ENCODE data around the gene PATL2. TPM values are rescaled to one million over a fixed set of nuclear protein-coding genes. Genes with fewer than 3 reads are reported as not detected.
A peak's percentile ranks its signal among the peaks of the same experiment; 100 is the strongest.

Gene PATL2
- total RNA-seq, 1 donor from 2014 or later = 1.1 TPM

DNA sequence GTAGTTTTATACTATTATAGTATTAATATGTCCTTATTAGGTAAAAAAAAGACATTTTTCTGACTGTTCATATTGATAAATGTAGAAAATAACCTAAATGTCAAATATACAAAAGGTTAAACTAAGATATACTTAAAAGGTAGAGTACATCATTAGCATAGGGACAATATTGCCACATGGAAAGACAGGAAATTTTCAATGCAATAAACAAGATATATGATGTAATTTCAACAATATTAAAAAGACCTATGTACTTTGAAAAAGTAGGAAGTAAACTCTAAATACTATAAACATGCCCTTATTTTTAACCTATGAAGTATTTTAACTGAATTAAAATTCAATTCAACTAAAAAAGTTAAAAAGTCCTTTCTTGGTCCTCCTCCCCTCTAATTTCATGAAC is 49.5 kb downstream of the PATL2 start:
- Mint-ChIP-seq H3K27ac (no peak overlapping the region), H3K4me3 (peak overlapping the region; percentile 23), H3K27me3 (ENCODE audit: low read depth) (no peaks in the 10 kb centered on the region), H3K4me1 (peaks cover 16% of the 10 kb centered on the region), H3K9me3 (no peaks in the 10 kb centered on the region), H3K36me3 (peaks cover 7% of the 10 kb centered on the region)
- DNase-seq (ENCODE audit: low spot score in 2 of 2, unreplicated experiment in 2 of 2) = no peak
- TF ChIP-seq, protein P1, sequence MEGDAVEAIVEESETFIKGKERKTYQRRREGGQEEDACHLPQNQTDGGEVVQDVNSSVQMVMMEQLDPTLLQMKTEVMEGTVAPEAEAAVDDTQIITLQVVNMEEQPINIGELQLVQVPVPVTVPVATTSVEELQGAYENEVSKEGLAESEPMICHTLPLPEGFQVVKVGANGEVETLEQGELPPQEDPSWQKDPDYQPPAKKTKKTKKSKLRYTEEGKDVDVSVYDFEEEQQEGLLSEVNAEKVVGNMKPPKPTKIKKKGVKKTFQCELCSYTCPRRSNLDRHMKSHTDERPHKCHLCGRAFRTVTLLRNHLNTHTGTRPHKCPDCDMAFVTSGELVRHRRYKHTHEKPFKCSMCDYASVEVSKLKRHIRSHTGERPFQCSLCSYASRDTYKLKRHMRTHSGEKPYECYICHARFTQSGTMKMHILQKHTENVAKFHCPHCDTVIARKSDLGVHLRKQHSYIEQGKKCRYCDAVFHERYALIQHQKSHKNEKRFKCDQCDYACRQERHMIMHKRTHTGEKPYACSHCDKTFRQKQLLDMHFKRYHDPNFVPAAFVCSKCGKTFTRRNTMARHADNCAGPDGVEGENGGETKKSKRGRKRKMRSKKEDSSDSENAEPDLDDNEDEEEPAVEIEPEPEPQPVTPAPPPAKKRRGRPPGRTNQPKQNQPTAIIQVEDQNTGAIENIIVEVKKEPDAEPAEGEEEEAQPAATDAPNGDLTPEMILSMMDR (IDR thresholded peaks at IDR 0.05; ENCODE audit: unreplicated experiment) = no peak

DNA sequence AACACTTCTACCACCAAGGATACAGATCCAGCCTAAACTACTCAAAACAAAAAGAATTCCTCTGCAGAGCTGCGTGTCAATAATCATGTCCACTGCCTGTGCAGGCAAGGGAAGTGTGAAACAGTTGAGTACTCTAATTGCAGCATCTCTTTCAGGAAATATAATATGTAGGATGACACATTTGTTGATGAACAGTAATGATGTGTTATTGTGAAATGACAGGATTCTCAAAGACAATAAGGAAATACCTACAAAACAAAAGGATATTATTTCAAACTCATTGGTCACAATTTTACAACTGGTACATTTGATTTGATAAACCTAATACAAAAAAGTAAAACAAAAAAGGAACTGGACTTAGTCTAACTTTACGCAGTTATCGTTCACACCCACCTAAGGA is 52.1 kb downstream of the PATL2 start:
- TF ChIP-seq, protein P1 (IDR thresholded peaks at IDR 0.05; ENCODE audit: unreplicated experiment) = no peak
- no peak overlapping the region for H3K4me3 Mint-ChIP-seq
- no peaks in the 10 kb centered on the region for H3K9me3 Mint-ChIP-seq
- peaks cover 18% of the 10 kb centered on the region for H3K36me3 Mint-ChIP-seq
- H3K27ac Mint-ChIP-seq = no peak overlapping the region
- DNase-seq (ENCODE audit: low spot score in 2 of 2, unreplicated experiment in 2 of 2) = no peak
- H3K4me1 Mint-ChIP-seq = peaks cover 16% of the 10 kb centered on the region
- H3K27me3 Mint-ChIP-seq (ENCODE audit: low read depth) = no peaks in the 10 kb centered on the region

DNA sequence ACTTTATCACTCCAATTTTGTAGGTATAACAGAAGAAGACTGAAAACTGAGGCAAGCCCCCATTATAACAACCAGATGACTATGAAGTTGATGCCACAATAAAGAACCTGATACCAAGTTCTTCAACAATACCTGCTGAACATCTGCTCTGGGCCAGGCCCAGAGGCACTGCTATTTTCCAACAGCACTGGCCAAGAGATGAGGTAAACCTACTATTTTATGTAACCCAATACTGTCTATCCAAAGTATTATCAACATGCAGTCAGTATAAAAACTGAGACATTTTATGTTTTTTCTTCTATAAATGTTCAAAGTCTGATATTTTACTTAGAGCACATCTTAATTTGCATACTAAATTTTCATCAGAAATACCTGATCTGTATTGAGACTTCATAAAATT is 53.7 kb downstream of the PATL2 start:
- H3K4me1 Mint-ChIP-seq = peaks cover 8% of the 10 kb centered on the region
- DNase-seq (ENCODE audit: low spot score in 2 of 2, unreplicated experiment in 2 of 2) = no peak
- TF ChIP-seq, protein P1 (IDR thresholded peaks at IDR 0.05; ENCODE audit: unreplicated experiment) = no peak
- H3K27me3 Mint-ChIP-seq (ENCODE audit: low read depth) = no peaks in the 10 kb centered on the region
- H3K4me3 Mint-ChIP-seq = no peak overlapping the region
- H3K36me3 Mint-ChIP-seq = peaks cover 26% of the 10 kb centered on the region
- no peak overlapping the region for H3K27ac Mint-ChIP-seq
- no peaks in the 10 kb centered on the region for H3K9me3 Mint-ChIP-seq

DNA sequence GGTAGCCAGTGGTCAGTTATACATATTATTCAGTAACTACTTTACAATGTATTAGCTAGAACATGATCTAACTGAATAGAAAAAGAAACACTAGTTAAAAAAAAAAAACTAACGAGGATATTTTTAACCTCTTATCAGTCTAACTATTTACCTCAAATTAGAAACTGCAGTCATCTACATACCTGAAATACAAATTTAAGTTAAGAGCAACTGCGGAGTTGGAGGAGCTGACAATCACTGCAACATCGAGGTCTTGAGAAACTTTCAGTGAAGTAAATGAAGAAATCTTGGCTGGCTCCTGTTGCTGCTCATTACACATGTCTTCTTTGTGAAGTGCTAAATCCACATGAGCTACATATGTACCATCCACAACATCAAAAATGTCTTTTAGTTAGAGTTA is 54.2 kb downstream of the PATL2 start:
- H3K4me1 Mint-ChIP-seq = peaks cover 7% of the 10 kb centered on the region
- no peaks in the 10 kb centered on the region for H3K27me3 Mint-ChIP-seq (ENCODE audit: low read depth)
- TF ChIP-seq, protein P1 (IDR thresholded peaks at IDR 0.05; ENCODE audit: unreplicated experiment) = no peak
- no peaks in the 10 kb centered on the region for H3K9me3 Mint-ChIP-seq
- H3K36me3 Mint-ChIP-seq = peaks cover 28% of the 10 kb centered on the region
- no peak overlapping the region for H3K27ac Mint-ChIP-seq
- DNase-seq (ENCODE audit: low spot score in 2 of 2, unreplicated experiment in 2 of 2) = no peak
- H3K4me3 Mint-ChIP-seq = no peak overlapping the region

DNA sequence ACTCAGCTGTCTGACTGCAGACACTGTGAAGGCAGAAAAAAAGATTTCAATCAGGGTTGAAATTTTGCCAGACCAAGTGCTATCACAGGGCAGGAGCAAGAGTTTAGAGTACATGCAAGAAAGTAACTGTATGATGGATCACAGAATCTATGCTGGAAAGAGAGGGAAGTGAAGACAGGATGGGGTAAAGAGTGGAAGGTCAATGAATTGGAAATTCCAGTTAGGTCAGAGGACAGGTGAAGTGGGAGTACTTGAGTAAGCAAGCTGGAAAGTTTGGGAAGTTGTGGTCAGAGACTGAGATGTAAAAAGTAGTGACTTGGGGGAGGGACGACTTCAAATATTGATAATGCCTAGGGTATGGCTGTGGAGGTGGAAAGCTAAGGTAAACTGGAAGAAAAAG is 54.8 kb downstream of the PATL2 start:
- DNase-seq (ENCODE audit: low spot score in 2 of 2, unreplicated experiment in 2 of 2) = no peak
- Mint-ChIP-seq H3K4me3 (no peak overlapping the region), H3K27ac (no peak overlapping the region), H3K9me3 (no peaks in the 10 kb centered on the region), H3K4me1 (peaks cover 3% of the 10 kb centered on the region), H3K27me3 (ENCODE audit: low read depth) (no peaks in the 10 kb centered on the region), H3K36me3 (peaks cover 33% of the 10 kb centered on the region)
- TF ChIP-seq, protein P1 (IDR thresholded peaks at IDR 0.05; ENCODE audit: unreplicated experiment) = no peak

DNA sequence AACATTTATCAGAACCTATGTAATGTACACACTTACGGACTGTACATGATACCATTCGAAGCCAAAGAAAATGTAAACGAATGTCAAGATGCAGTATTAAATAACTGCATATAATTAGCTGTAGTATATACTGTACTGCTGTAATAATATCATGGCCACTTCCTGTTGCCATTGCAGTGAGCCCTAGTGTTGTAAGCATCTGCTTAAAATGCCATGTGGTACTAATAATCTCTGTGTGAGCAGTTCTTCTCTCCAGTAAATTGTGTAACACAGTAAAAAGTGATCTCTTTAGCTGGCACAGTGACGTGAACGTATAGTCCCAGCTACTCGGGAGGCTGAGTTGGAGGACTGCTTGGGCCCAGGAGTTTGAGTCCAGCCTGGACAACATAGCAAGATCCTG is 56.3 kb downstream of the PATL2 start:
- Mint-ChIP-seq H3K4me3 (no peak overlapping the region), H3K36me3 (peaks cover 36% of the 10 kb centered on the region), H3K9me3 (no peaks in the 10 kb centered on the region), H3K27ac (no peak overlapping the region), H3K4me1 (no peaks in the 10 kb centered on the region), H3K27me3 (ENCODE audit: low read depth) (no peaks in the 10 kb centered on the region)
- TF ChIP-seq, protein P1 (IDR thresholded peaks at IDR 0.05; ENCODE audit: unreplicated experiment) = no peak
- DNase-seq (ENCODE audit: low spot score in 2 of 2, unreplicated experiment in 2 of 2) = no peak
